Measurements from ENCODE around the gene CD9.
"Not testable (repeated sequence)": the region's sequence is repeated elsewhere in the genome, so short reads cannot be mapped to it uniquely, and the experiment has no call there.

CD9 gene

DNA sequence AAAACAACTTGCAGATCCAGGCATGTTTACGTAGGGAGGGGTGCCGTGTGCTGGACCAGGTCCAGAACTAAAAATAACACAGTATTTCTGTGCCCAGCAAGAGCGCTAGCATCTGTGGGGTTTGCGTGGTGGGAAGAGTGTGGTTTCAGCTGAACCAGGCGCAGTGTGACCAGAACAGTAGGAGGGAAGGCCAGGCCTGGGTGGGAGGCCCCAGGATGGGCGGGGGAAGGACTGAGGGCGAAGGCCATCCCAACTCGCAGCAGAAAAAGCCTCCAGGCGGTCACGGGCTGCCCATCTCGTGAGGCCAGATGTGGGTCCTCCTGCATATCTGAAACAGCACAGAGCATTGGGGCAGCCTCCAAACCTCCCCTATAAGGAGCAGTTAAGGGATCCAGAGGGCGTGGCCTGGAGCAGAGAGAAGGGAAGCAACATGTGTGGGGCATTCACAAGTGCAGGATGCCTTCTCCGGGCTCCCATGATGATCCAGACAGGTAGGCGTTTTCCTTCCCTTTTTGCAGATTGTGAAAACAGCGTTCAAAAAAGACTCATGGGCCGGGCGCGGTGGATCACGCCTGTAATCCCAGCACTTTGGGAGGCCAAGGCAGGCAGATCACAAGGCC, 17.8 kb upstream of the CD9 start:
- H3K9ac ChIP-seq (ENCODE audit: low read depth, low read length), result no peak overlapping the region
- H3K4me1 ChIP-seq (ENCODE audit: insufficient read depth, low read length), result no peaks in the 10 kb centered on the region; the same call in 1 of the 2 replicates
- no peak overlapping the region for H3K27ac ChIP-seq (ENCODE audit: low read length)
- no peaks in the 10 kb centered on the region for H3K9me3 ChIP-seq (ENCODE audit: insufficient read depth, low read depth, low read length)
- no peaks in the 10 kb centered on the region for H3K36me3 ChIP-seq (ENCODE audit: insufficient read depth, low read depth, low read length)
- no peaks in the 10 kb centered on the region for H3K27me3 ChIP-seq (ENCODE audit: insufficient read depth, low read length)
- no peak overlapping the region for H3K4me3 ChIP-seq (ENCODE audit: low read length)

DNA sequence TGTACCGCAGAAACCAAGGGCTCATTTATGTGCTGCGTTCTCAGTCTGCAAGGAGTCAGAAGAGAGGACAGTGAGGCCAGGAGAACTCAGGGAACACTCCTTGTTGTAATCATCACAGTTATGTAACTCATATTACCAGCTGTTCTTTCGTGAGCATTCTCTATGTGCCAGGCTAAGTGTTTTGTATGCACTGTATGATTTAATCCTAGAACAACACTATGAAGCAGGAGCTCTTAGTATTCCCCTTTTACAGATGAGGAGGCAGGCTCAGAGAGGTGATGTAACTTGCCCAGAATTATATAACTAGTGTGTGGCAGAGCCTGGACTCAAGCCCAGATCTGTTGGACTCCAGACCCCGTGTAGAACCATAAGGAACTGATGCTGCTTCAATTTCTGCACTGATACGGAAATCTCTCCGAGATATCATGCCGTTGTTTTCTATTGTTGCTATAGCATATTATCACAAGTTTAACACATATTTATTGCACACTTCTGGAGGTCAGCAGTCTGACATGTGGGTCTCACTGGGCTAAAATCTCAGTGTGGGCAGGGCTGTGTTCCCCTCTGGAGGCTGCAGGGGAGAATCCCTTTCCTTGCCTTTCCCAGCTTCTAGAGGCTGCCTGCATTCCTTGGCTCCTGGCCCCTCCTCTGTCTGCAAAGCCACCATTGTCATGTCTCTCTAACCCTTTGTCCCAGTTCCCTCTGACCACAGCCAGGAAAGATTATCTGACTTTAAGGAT, 16.3 kb upstream of the CD9 start:
- no peaks in the 10 kb centered on the region; the same call in 1 of the 2 replicates for H3K4me1 ChIP-seq (ENCODE audit: insufficient read depth, low read length)
- H3K36me3 ChIP-seq (ENCODE audit: insufficient read depth, low read depth, low read length), result no peaks in the 10 kb centered on the region
- H3K27ac ChIP-seq (ENCODE audit: low read length), result no peak overlapping the region
- no peak overlapping the region for H3K4me3 ChIP-seq (ENCODE audit: low read length)
- H3K9ac ChIP-seq (ENCODE audit: low read depth, low read length), result no peak overlapping the region
- no peaks in the 10 kb centered on the region for H3K27me3 ChIP-seq (ENCODE audit: insufficient read depth, low read length)
- H3K9me3 ChIP-seq (ENCODE audit: insufficient read depth, low read depth, low read length), result no peaks in the 10 kb centered on the region

DNA sequence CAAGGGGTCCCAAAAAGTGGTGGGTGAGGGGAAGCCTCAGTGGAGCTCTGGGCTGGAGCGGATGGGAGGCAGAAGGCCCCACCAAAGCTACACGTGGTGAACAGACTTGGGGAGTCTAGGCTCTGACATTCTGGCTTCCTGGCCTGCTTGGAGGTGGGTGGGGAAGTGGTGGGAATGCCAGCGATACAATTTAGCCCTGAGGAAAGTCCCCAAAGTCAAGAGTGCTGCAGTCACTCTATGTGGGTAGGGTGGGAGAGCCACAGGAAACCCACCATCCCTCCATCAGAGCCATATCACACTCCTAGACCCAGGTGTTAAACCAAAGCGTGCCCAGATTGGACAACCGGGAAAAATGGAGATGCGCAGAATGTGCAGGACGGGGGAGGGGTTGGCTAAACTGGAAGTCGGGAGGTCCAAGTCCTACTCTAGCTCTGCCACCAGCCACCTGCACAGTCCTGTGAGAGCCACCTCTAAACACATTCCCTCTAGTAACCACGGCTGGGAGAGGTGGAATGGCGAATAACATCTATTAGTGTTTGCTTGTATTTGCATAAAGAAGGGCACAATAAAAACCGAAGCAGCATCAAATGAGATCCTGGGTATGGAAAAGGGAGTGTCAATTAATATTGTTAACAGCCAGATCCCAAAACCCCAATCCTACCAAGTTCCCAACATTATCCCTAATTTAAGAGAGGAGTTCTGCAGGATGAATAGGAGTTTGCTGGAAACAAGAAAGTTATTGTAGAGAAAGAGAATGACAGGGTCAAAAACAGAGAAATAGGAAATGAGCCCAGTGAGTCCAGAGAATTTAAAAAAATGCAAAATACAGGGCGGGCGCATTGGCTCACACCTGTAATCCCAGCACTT, 14.0 kb upstream of the CD9 start:
- Histone ChIP-seq H3K27ac (ENCODE audit: low read length) (no peak overlapping the region), H3K4me3 (ENCODE audit: low read length) (no peak overlapping the region), H3K36me3 (ENCODE audit: insufficient read depth, low read depth, low read length) (no peaks in the 10 kb centered on the region), H3K9ac (ENCODE audit: low read depth, low read length) (no peak overlapping the region), H3K4me1 (ENCODE audit: insufficient read depth, low read length) (no peaks in the 10 kb centered on the region), H3K9me3 (ENCODE audit: insufficient read depth, low read depth, low read length) (no peaks in the 10 kb centered on the region), H3K27me3 (ENCODE audit: insufficient read depth, low read length) (no peaks in the 10 kb centered on the region)

DNA sequence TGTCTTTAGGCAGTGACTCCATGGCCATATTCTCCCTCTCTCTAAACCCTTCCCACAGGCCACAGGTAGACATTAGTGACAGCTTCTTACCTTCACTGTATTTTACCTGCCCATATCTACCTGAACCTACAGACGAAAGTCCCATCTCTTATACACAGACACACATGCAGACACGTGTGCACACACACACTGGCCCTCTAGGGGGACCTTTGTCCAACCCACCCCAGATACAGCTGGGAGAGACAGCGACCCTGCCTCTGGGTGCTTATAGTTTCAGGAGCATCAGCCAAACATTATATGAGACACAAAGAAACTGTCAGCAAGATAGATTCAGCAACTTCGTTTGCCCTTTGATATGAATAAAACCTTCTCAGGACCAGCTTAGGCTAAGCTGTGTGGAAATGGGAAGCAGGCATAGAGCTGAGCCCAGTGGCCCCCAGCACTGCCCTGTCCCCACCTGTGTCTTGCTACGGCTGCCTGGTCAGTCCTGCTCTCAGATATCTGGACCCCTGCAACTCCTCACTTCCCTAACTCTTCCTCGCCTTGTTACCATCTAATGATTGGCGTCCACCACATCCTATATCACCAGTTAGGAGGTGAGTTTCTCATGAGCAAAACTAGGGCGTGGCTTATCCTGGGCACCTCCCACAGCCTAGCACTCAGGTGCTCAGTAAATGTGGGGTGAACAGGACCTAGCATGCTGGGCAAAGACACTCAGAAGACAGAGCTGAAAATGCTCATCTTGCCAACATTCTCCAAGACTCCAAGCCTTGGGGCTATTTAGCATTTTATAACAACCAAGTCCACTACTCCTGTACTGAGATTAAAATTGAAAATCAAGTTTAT, 12.0 kb upstream of the CD9 start:
- H3K9ac ChIP-seq (ENCODE audit: low read depth, low read length), result no peak overlapping the region
- H3K4me1 ChIP-seq (ENCODE audit: insufficient read depth, low read length), result 0 out of 2 replicates have a peak, but pooled peaks cover 3% of the 10 kb centered on the region
- no peaks in the 10 kb centered on the region for H3K36me3 ChIP-seq (ENCODE audit: insufficient read depth, low read depth, low read length)
- no peak overlapping the region for H3K27ac ChIP-seq (ENCODE audit: low read length)
- no peaks in the 10 kb centered on the region for H3K27me3 ChIP-seq (ENCODE audit: insufficient read depth, low read length)
- no peak overlapping the region for H3K4me3 ChIP-seq (ENCODE audit: low read length)
- no peaks in the 10 kb centered on the region for H3K9me3 ChIP-seq (ENCODE audit: insufficient read depth, low read depth, low read length)

DNA sequence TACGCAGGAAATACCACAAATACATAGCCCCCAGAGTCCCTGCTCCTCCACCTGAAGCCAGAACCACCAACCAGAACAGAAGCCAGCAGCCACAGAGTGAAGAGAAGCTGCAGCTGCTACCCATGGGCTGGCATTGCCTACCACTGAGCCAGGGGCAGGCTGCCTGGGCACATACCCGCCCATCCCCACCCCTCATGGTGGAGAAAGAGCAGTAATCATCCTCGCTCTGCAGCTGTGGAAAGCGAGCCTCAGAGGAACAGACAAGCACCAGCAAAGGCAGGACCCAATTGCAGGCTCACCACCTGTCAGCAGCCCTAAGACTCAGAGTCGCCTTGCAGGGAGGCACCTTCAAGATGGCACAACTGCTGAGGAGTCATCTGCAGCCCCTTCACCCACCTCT, 11.2 kb upstream of the CD9 start:
- H3K4me3 ChIP-seq (ENCODE audit: low read length), result no peak overlapping the region
- H3K36me3 ChIP-seq (ENCODE audit: insufficient read depth, low read depth, low read length), result no peaks in the 10 kb centered on the region
- peaks cover 7% of the 10 kb centered on the region for H3K4me1 ChIP-seq (ENCODE audit: insufficient read depth, low read length)
- H3K9me3 ChIP-seq (ENCODE audit: insufficient read depth, low read depth, low read length), result no peaks in the 10 kb centered on the region
- H3K9ac ChIP-seq (ENCODE audit: low read depth, low read length), result no peak overlapping the region
- H3K27ac ChIP-seq (ENCODE audit: low read length), result no peak overlapping the region
- H3K27me3 ChIP-seq (ENCODE audit: insufficient read depth, low read length), result no peaks in the 10 kb centered on the region

DNA sequence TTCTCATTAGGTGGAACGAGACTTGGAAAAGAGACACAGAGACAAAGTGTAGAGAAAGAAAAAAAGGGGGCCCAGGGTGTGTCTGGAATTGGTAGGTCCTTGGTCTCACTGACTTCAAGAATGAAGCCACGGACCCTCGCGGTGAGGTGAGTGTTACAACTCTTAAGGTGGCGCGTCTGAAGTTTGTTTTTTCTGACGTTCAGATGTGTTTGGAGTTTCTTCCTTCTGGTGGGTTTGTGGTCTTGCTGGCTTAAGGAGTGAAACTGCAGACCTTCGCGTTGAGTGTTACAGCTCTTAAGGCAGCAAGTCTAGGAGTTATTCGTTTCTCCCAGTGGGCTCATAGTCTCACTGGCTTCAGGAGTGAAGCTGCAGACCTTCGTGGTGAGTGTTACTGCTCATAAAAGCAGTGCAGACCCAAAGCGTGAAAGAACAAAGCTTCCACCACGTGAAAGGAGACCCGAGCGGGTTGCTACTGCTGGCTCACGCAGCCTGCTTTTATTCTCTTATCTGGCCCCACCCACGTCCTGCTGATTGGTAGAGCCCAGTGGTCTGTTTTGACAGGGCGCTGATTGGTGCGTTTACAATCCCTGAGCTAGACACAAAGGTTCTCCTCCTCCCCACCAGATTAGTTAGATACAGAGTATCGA, 10.1 kb upstream of the CD9 start:
- not testable (repeated sequence) for H3K27ac ChIP-seq (ENCODE audit: low read length); H3K36me3 ChIP-seq (ENCODE audit: insufficient read depth, low read depth, low read length); H3K9me3 ChIP-seq (ENCODE audit: insufficient read depth, low read depth, low read length); H3K27me3 ChIP-seq (ENCODE audit: insufficient read depth, low read length); H3K9ac ChIP-seq (ENCODE audit: low read depth, low read length); H3K4me3 ChIP-seq (ENCODE audit: low read length)
- H3K4me1 ChIP-seq (ENCODE audit: insufficient read depth, low read length), result peaks cover 11% of the 10 kb centered on the region

DNA sequence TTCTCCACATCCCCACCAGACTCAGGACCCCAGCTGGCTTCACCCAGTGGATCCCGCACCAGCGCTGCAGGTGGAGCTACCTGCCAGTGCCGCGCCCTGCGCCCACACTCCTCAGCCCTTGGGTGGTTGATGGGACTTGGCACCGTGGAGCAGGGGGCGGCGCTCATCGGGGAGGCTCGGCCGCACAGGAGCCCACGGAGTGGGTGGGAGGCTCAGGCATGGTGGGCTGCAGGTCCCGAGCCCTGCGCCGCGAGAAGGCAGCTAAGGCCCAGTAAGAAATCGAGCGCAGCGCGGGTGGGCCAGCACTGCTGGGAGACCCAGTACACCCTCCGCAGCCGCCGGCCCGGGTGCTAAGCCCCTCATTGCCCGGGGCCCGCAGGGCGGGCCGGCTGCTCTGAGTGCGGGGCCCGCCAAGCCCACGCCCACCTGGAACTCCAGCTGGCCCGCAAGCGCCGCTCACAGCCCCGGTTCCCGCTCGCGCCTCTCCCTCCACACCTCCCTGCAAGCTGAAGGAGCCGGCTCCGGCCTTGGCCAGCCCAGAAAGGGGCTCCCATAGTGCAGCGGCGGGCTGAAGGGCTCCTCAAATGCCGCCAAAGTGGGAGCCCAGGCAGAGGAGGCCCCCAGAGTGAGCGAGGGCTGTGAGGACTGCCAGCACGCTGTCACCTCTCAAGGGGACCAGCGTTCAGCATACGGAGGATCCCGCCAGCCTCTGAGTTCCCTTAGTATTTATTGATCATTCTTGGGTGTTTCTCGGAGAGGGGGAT, 9.3 kb upstream of the CD9 start:
- not testable (repeated sequence) for H3K27me3 ChIP-seq (ENCODE audit: insufficient read depth, low read length); H3K9ac ChIP-seq (ENCODE audit: low read depth, low read length); H3K27ac ChIP-seq (ENCODE audit: low read length); H3K4me3 ChIP-seq (ENCODE audit: low read length); H3K36me3 ChIP-seq (ENCODE audit: insufficient read depth, low read depth, low read length); H3K9me3 ChIP-seq (ENCODE audit: insufficient read depth, low read depth, low read length)
- peaks cover 12% of the 10 kb centered on the region for H3K4me1 ChIP-seq (ENCODE audit: insufficient read depth, low read length)

DNA sequence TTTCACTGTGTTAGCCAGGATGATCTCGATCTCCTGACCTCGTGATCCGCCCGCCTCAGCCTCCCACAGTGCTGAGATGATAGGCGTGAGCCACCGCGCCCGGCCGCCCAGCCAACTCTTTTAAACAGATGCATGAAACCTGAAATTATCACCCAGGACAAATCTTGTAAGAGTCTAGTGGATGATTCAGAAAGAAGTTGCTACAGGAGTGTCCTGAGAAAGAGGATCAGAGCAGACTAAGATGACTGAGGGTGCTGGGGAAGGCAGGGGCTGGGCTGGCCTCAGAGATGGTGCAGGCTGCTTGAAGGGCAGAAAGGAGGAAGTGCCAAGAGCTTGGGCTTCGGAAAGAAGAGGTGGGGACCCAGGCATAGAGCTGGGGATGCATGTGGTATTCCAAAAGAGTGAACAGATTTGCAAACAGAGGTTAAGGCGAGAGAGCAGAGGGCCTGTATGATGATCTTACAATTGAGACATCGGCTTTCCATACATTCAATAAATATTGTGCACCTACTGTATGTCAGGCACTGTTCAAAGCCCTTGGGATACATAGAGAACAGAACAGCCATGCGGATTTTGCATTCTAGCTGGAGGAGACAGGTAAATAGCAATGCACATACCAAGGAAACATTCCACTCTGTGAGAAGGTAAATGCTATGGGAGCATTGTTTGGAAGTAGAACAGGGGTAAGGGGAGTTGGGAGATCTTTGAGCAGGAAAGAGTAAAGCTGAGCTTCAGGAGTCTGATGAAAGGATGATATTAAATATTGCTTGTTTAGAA, 7.4 kb upstream of the CD9 start:
- Histone ChIP-seq H3K36me3 (ENCODE audit: insufficient read depth, low read depth, low read length) (no peaks in the 10 kb centered on the region), H3K27ac (ENCODE audit: low read length) (no peak overlapping the region), H3K9me3 (ENCODE audit: insufficient read depth, low read depth, low read length) (no peaks in the 10 kb centered on the region), H3K4me1 (ENCODE audit: insufficient read depth, low read length) (peaks cover 21% of the 10 kb centered on the region), H3K4me3 (ENCODE audit: low read length) (no peak overlapping the region), H3K27me3 (ENCODE audit: insufficient read depth, low read length) (peaks cover 5% of the 10 kb centered on the region), H3K9ac (ENCODE audit: low read depth, low read length) (no peak overlapping the region; the same call in 1 of the 2 replicates)

DNA sequence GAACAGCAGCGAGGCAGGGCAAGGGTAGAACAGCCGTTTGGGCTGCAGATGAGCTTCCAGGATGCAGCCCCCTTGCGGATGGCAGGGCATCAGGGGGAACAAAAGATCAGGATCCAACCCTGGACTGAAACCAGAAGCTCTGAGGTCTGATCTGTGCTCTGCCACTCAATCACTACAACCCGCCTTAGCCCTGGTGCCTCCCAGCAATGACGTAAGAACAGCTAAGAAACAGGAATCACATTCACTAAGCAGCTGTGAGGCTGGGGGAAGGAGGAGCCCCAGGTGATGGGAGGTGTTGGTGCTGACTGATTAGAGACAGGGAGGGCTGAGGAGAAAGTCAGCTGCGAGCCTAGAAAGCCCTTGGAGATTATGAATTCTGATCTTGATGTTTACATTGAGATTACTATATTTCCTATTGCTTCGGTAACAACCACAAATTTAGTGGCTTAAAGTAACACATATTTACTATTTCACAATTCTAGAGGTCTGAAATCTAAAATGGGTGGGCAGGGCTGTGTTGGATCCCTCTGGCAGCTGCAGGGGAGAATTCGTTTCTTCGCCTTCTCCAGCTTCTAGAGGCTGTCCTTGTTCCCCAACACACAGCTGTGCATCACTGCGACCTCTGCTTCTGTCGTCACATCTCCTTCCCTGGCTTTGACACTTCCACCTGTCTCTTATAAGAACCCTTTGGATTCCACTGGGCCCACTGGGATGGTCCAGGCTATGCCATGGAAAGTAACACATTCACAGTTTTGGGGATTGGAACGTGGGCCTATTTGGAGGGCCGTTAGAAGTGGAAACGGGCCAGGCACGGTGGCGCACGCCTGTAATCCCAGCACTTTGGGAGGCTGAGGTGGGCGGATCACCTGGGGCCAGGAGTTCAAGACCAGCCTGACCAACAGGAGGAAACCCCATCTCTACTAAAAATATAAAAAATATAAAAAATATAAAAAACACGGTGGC, 6.1 kb upstream of the CD9 start:
- Histone ChIP-seq H3K9me3 (ENCODE audit: insufficient read depth, low read depth, low read length) (no peaks in the 10 kb centered on the region), H3K9ac (ENCODE audit: low read depth, low read length) (no peak overlapping the region; the same call in 1 of the 2 replicates), H3K4me1 (ENCODE audit: insufficient read depth, low read length) (peaks cover 34% of the 10 kb centered on the region)

More for the DNA sequence above, 6.1 kb upstream of the CD9 start:
- Histone ChIP-seq H3K27me3 (ENCODE audit: insufficient read depth, low read length) (peaks cover 18% of the 10 kb centered on the region), H3K36me3 (ENCODE audit: insufficient read depth, low read depth, low read length) (no peaks in the 10 kb centered on the region), H3K4me3 (ENCODE audit: low read length) (no peak overlapping the region), H3K27ac (ENCODE audit: low read length) (no peak overlapping the region)
